Esophagus muscularis mucosa (tissue), 4 donors: ENCODE results near the gene CEP131. TPM values are rescaled to one million over a fixed set of nuclear protein-coding genes. Genes with fewer than 3 reads are reported as not detected.

Source experiments
- DNase-seq: peaks from one replicate; pipeline ENCODE4 v3.0.0-alpha.2; 2017; ENCODE audit errors: extremely low spot score
- H3K27ac ChIP-seq, 4 donors: fragments of 200-600 bp; sonication (generic); replicated peaks in 1 of 4; 1 replicate in 3 of 4; 2 replicates in 1 of 4; pipeline ENCODE4 v1.5.1; 2016 to 2019; ENCODE audit warnings: mild to moderate bottlenecking in 1 of 4
- H3K27me3 ChIP-seq, 4 donors: fragments of 200-600 bp; sonication (generic); one replicate each; pipeline versions ENCODE4 v1.5.1 to v1.6.0; 2016 to 2019
- H3K36me3 ChIP-seq, 4 donors: fragments of 200-600 bp; sonication (generic); one replicate each; pipeline ENCODE4 v1.5.1; 2016 to 2019
- H3K4me1 ChIP-seq, 4 donors: fragments of 200-600 bp; sonication (generic); one replicate each; pipeline ENCODE4 v1.5.1; 2016 to 2019
- H3K4me3 ChIP-seq, 4 donors: fragments of 200-600 bp; sonication (generic); 1 replicate in 2 of 4; 2 replicates in 2 of 4; pipeline ENCODE4 v1.5.1; 2016 to 2019; ENCODE audit warnings: mild to moderate bottlenecking in 4 of 4, moderate library complexity in 1 of 4
- H3K9me3 ChIP-seq, 4 donors: fragments of 200-600 bp; sonication (generic); 1 replicate in 3 of 4; 2 replicates in 1 of 4; pipeline ENCODE4 v1.5.1; 2016 to 2019
- CTCF ChIP-seq, 3 experiments: fragments of 200-600 bp in 2 of 3; fragments of 450-650 bp in 1 of 3; sonication (generic) in 2 of 3; IDR thresholded peaks; one replicate each; pipeline ENCODE4 v1.5.1; 2017 to 2019; ENCODE audit warnings: antibody characterized with exemption in 3 of 3, mild to moderate bottlenecking in 2 of 3, moderate library complexity in 1 of 3
- EP300 ChIP-seq: sonication (generic); formaldehyde crosslinking; IDR thresholded peaks from one replicate; pipeline ENCODE4 v1.6.1; 2017; ENCODE audit warnings: antibody characterized with exemption
- POLR2A ChIP-seq: fragments of 450-650 bp; IDR thresholded peaks from one replicate; pipeline ENCODE4 v1.6.1; 2017; ENCODE audit warnings: antibody characterized with exemption, moderate library complexity, mild to moderate bottlenecking, low read depth
- POLR2AphosphoS5 ChIP-seq, 2 donors: sonication (generic); formaldehyde crosslinking; IDR thresholded peaks; one replicate each; pipeline ENCODE4 v1.6.1; 2017; ENCODE audit warnings: antibody characterized with exemption in 2 of 2
- WGBS: methylation state at CpG from one replicate; pipeline ENCODE4 v1.1.5; 2018; 5-methylcytosine and 5-hydroxymethylcytosine counted together
- intact Hi-C: fragments of 100-400 bp; cut with DNase I; formaldehyde crosslinking; loops from one replicate; pipeline ENCODE4 v1.15.1; 2023
- total RNA-seq, 4 donors: library from RNA; depleted of rRNA; stranded (reverse); fragments of >200 nt; gene quantifications; one replicate each; pipeline versions ENCODE4 v1.1.0 to v1.2.1, GENCODE V29; 2016

Gene CEP131
- total RNA-seq, 4 donors from 2014 or later = 4.5 to 10.6 (median 8.9) TPM

- Histone ChIP-seq H3K4me1 (no peaks in the 10 kb centered on the region), H3K36me3 (peaks cover 48 to 92% (median 80%) of the 10 kb centered on the region in 4 donors), H3K9me3 (no peaks in the 10 kb centered on the region), H3K27ac (no peak overlapping the region), H3K27me3 (no peaks in the 10 kb centered on the region), H3K4me3 (no peak overlapping the region)
- intact Hi-C loops = no loop called here
- 87% methylated on average over 5 of the region's 12 CpGs for WGBS
- TF ChIP-seq POLR2A (no peak), POLR2AphosphoS5 (IDR thresholded peaks at IDR 0.05) (no peak), CTCF (IDR thresholded peaks at IDR 0.05) (no peak), EP300 (no peak)
- no peak for DNase-seq
These were observed 41.9 kb upstream of the CEP131 start for GRCh38 chr17:81264640-81265039.

GRCh38 chr17:81263371-81264181 is 40.8 kb upstream of the CEP131 start:
- DNase-seq = no peak
- Histone ChIP-seq H3K36me3 (peaks cover 50 to 92% (median 81%) of the 10 kb centered on the region in 4 donors), H3K27ac (no peak overlapping the region)

DNA sequence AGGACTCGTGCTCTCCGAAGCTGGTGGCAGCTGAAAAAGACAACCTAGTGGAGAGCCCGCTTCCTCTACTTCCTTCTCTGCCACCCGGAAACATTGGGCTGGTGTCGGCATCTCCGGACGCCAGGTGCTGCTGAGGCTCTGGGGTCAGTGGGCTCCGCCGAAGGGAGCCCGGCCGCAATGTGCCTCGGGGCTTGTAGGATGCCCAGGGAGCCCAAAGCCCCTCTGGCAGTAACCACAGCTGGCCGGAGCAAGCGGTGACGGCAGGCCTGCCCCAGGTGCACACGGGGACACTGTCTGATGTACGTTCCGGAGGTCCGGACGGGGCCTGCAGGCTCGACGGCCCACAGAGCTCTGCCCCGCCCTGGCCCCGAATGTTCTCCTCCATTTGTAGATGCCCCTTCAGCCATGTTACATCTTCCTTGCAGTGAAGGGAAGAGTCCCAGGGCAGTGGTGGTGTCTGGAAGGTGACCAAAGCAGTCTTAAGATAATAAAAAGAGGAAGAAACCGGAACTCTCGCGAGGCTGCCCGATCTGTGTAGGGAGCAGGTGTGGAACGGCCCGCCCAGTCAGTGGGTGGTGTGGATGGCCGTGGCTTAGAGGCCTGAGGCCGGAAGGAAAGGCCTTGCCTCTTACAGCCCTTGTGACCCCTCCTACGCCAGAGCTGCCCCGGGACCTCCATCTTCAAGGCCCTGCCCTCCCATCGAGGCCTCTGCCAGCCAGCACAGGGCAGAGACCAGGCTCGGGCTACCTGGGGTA is 39.0 kb upstream of the CEP131 start:
- intact Hi-C loops = no loop called here
- Histone ChIP-seq H3K27ac (no peak overlapping the region), H3K4me3 (no peak overlapping the region), H3K36me3 (peaks cover 43 to 96% (median 83%) of the 10 kb centered on the region in 4 donors), H3K4me1 (peaks cover 0 to 10% (median 7%) of the 10 kb centered on the region in 4 donors), H3K27me3 (no peaks in the 10 kb centered on the region), H3K9me3 (no peaks in the 10 kb centered on the region)
- DNase-seq = no peak
- TF ChIP-seq POLR2A (no peak), EP300 (no peak), POLR2AphosphoS5 (IDR thresholded peaks at IDR 0.05) (no peak), CTCF (IDR thresholded peaks at IDR 0.05) (no peak)
- WGBS = 90% methylated on average over 15 of the region's 36 CpGs

More at GRCh38 chr17:81263371-81264181, 40.8 kb upstream of the CEP131 start:
- H3K9me3 ChIP-seq = no peaks in the 10 kb centered on the region
- TF ChIP-seq POLR2AphosphoS5 (IDR thresholded peaks at IDR 0.05) (no peak), CTCF (IDR thresholded peaks at IDR 0.05) (no peak), POLR2A (no peak), EP300 (no peak)
- H3K4me1 ChIP-seq = no peaks in the 10 kb centered on the region
- no peaks in the 10 kb centered on the region for H3K27me3 ChIP-seq
- no peak overlapping the region for H3K4me3 ChIP-seq
- WGBS = 97% methylated on average over 20 of the region's 40 CpGs
- intact Hi-C loops = no loop called here

DNA sequence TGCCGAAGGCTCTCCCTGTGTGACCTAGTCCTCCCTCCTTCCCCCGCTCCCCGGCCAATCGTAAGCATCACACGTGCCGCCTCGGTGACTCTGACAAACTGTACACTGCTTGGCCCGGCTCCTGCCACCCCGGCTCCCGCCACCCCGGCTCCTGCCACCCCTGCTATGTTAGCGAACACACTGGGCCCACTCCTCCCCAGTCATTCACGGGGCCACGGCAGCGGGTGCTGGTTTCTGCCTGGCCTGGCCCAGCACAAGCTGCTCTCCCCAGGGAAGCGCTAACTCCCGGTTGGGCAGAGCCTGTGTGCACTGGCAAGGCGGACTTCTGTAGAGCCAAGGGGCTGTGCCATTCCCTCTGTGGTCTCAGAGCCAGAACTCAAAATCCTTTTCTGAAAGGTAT is 38.3 kb upstream of the CEP131 start:
- H3K27ac ChIP-seq = no peak overlapping the region
- no peaks in the 10 kb centered on the region for H3K27me3 ChIP-seq
- WGBS = 92% methylated on average over 18 of the region's 18 CpGs
- no peaks in the 10 kb centered on the region for H3K9me3 ChIP-seq
- H3K36me3 ChIP-seq = peaks cover 40 to 91% (median 83%) of the 10 kb centered on the region in 4 donors
- TF ChIP-seq EP300 = no peak
- no peak for TF ChIP-seq CTCF (IDR thresholded peaks at IDR 0.05)
- no peak for TF ChIP-seq POLR2A
- no peak for TF ChIP-seq POLR2AphosphoS5 (IDR thresholded peaks at IDR 0.05)
- H3K4me3 ChIP-seq = no peak overlapping the region
- H3K4me1 ChIP-seq = peaks cover 0 to 17% (median 13%) of the 10 kb centered on the region in 4 donors
- intact Hi-C loops = no loop called here
- DNase-seq = no peak
